Loucy (cell line): Measurements from ENCODE around the gene GMPR2.
"Not testable (repeated sequence)": the region's sequence is repeated elsewhere in the genome, so short reads cannot be mapped to it uniquely, and the experiment has no call there.

Experiments used
- H2AFZ ChIP-seq: fragments of 200-600 bp; sonication (generic); 2 replicates; pipeline ENCODE4 v1.6.0; 2016; ENCODE audit warnings: antibody characterized with exemption, mild to moderate bottlenecking, low read length, moderate library complexity
- H3F3A ChIP-seq: fragments of 200-600 bp; 2 replicates; pipeline ENCODE4 v1.6.0; 2016; ENCODE audit warnings: antibody characterized with exemption, low read depth, mild to moderate bottlenecking
- H3K27me3 ChIP-seq: fragments of 200-600 bp; sonication (generic); 2 replicates; pipeline ENCODE4 v1.6.1; 2014; ENCODE audit warnings: low read length, mild to moderate bottlenecking; ENCODE audit not compliant: insufficient read depth, poor library complexity, severe bottlenecking
- H3K36me3 ChIP-seq: fragments of 200-600 bp; sonication (generic); 2 replicates; pipeline ENCODE4 v1.6.1; 2016; ENCODE audit warnings: low read length; ENCODE audit not compliant: insufficient read depth
- H3K4me1 ChIP-seq: fragments of 200-600 bp; sonication (generic); 2 replicates; pipeline ENCODE4 v1.5.1; 2014; ENCODE audit warnings: low read length, mild to moderate bottlenecking; ENCODE audit not compliant: insufficient read depth, poor library complexity, severe bottlenecking
- H3K4me2 ChIP-seq: fragments of 200-600 bp; sonication (generic); 2 replicates; pipeline ENCODE4 v1.6.0; 2014; ENCODE audit warnings: antibody characterized with exemption, low read length, low read depth, mild to moderate bottlenecking; ENCODE audit not compliant: poor library complexity, severe bottlenecking
- H3K4me3 ChIP-seq: fragments of 200-600 bp; sonication (generic); 2 replicates; pipeline ENCODE4 v1.5.1; 2014; ENCODE audit warnings: low read length, mild to moderate bottlenecking, mixed read lengths; ENCODE audit not compliant: poor library complexity, severe bottlenecking
- H3K79me2 ChIP-seq: fragments of 200-600 bp; sonication (generic); 2 replicates; pipeline ENCODE4 v1.6.1; 2014; ENCODE audit warnings: low read length; ENCODE audit not compliant: insufficient read depth
- H3K9ac ChIP-seq: fragments of 200-600 bp; sonication (generic); 2 replicates; pipeline ENCODE4 v1.6.0; 2014; ENCODE audit warnings: mild to moderate bottlenecking, low read depth, low read length, moderate library complexity; ENCODE audit not compliant: poor library complexity, severe bottlenecking
- H3K9me2 ChIP-seq: fragments of 200-600 bp; sonication (generic); replicated peaks from 2 replicates; pipeline ENCODE4 v1.6.1; 2016; ENCODE audit warnings: low read depth, low read length, mixed read lengths
- H3K9me3 ChIP-seq: fragments of 200-600 bp; sonication (generic); 2 replicates; pipeline ENCODE4 v1.6.1; 2014; ENCODE audit warnings: mild to moderate bottlenecking, antibody characterized with exemption, low read length, low read depth; ENCODE audit not compliant: insufficient read depth
- H4K20me1 ChIP-seq: fragments of 200-600 bp; sonication (generic); 2 replicates; pipeline ENCODE4 v1.6.0; 2014; ENCODE audit warnings: antibody characterized with exemption, low read length, mild to moderate bottlenecking; ENCODE audit not compliant: insufficient read depth, poor library complexity, severe bottlenecking
- EZH2phosphoT487 ChIP-seq: fragments of 200-600 bp; IDR thresholded peaks from 2 replicates; pipeline ENCODE4 v1.6.1; 2018; ENCODE audit warnings: antibody characterized with exemption, mild to moderate bottlenecking, moderate library complexity, borderline replicate concordance
- TF ChIP-seq, protein P1 (sequence below): fragments of 200-600 bp; sonication (generic); conservative IDR thresholded peaks from 2 replicates; pipeline ENCODE4 v1.5.1; 2014; ENCODE audit warnings: mild to moderate bottlenecking, antibody characterized with exemption, low read length

GMPR2 gene

DNA sequence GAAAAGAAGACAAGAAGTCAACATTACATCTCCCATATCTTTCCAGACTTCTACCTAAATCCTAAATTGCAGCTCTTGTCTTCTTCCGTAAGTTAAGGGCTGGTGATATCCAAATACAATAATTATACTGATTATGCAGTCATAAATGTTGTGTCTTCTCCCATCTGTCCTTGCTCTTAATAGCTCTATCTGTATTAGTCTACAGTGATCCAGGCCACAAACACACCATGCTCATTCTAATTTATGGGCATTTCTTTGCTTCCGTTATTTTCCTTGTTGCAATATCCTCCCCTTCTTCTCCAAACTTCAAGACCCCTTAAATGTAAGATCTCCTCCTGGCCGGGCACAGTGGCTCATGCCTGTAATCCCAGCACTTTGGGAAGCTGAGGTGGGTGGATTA lies 13.2 kb upstream of the GMPR2 start:
- TF ChIP-seq, protein P1, sequence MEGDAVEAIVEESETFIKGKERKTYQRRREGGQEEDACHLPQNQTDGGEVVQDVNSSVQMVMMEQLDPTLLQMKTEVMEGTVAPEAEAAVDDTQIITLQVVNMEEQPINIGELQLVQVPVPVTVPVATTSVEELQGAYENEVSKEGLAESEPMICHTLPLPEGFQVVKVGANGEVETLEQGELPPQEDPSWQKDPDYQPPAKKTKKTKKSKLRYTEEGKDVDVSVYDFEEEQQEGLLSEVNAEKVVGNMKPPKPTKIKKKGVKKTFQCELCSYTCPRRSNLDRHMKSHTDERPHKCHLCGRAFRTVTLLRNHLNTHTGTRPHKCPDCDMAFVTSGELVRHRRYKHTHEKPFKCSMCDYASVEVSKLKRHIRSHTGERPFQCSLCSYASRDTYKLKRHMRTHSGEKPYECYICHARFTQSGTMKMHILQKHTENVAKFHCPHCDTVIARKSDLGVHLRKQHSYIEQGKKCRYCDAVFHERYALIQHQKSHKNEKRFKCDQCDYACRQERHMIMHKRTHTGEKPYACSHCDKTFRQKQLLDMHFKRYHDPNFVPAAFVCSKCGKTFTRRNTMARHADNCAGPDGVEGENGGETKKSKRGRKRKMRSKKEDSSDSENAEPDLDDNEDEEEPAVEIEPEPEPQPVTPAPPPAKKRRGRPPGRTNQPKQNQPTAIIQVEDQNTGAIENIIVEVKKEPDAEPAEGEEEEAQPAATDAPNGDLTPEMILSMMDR, result no peak
- no peak for TF ChIP-seq EZH2phosphoT487
- Histone ChIP-seq H3K79me2 (peaks cover 16% of the 10 kb centered on the region), H3K27me3 (no peaks in the 10 kb centered on the region), H3K4me3 (no peak overlapping the region), H3K9me2 (no peaks in the 10 kb centered on the region), H3K4me1 (peaks cover 6% of the 10 kb centered on the region), H3K36me3 (no peaks in the 10 kb centered on the region), H2AFZ (no peak overlapping the region), H4K20me1 (no peaks in the 10 kb centered on the region), H3K9ac (no peak overlapping the region), H3F3A (no peaks in the 10 kb centered on the region), H3K9me3 (no peaks in the 10 kb centered on the region), H3K4me2 (no peak overlapping the region)

DNA sequence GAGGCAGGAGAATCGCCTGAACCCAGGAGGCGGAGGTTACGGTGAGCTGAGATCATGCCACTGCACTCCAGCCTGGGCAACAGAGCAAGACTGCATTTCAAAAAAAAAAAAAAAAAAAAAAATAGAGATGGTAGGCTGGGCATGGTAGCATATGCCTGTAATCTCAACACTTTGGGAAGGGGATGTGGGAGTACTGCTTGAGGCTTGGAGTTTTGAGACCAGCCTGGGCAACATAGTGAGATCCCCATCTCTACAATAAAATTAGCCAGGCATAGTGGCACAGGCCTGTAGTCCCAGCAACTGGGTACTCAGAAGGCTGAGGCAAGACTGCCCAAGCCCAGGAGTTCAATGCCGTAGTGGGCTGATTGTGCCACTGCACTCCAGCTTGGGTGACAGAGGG lies 9.7 kb upstream of the GMPR2 start:
- H3K9me2 ChIP-seq, result not testable (repeated sequence)

DNA sequence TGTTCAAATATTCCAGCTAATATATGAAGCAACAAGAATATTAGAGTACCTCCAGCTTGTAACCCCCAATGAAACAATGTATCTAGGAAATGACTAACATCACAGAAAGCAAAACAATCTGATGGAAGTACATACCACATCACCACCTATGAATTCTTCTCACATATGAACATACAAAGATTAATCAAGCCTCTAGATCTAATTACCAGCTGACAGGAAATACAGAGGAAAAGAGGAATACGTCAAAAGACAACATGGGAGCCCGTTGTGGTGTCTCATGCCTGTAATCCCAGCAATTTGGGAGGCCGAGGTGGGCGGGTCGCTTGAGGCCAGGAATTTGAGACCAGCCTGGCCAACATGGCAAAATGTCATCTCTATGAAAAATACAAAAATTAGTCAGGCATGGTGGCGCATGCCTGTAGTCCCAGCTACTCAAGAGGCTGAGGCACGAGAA lies 8.1 kb upstream of the GMPR2 start:
- Histone ChIP-seq H3K79me2 (peaks cover 24% of the 10 kb centered on the region), H3K4me2 (no peak overlapping the region), H3K36me3 (no peaks in the 10 kb centered on the region)

More for the DNA sequence above, 9.7 kb upstream of the GMPR2 start:
- H3K27me3 ChIP-seq, H3K4me1 ChIP-seq, H3K36me3 ChIP-seq, H3F3A ChIP-seq, H4K20me1 ChIP-seq, H3K4me3 ChIP-seq, H3K9ac ChIP-seq, H3K4me2 ChIP-seq, H3K9me3 ChIP-seq, H2AFZ ChIP-seq: not testable (repeated sequence)
- H3K79me2 ChIP-seq, result peaks cover 19% of the 10 kb centered on the region; the same call in 1 of the 2 replicates

DNA sequence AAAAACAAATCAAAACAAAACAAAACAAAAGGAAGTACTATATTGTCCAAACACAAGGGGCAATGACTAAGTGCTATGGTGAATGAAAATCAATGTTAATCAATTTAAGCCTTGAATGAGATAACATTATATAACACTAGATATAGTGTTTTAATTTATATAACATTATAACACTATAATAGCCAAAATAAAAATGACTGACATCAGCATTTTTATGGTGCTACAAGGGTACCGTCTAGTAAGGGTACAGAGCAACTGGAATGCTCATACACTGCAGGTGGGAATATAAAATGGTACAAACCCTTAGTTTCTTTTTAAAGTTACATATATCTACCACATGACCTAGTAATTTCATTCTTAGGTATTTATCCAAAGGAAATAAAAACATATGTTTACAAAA lies 6.3 kb upstream of the GMPR2 start:
- H3F3A ChIP-seq, result no peaks in the 10 kb centered on the region
- H2AFZ ChIP-seq, result no peak overlapping the region
- no peaks in the 10 kb centered on the region for H3K9me2 ChIP-seq
- TF ChIP-seq, protein P1, result no peak
- no peak for TF ChIP-seq EZH2phosphoT487
- peaks cover 6% of the 10 kb centered on the region for H3K4me1 ChIP-seq
- H3K4me2 ChIP-seq, result no peak overlapping the region
- no peaks in the 10 kb centered on the region for H4K20me1 ChIP-seq
- H3K9ac ChIP-seq, result no peak overlapping the region
- peaks cover 38% of the 10 kb centered on the region for H3K79me2 ChIP-seq
- H3K4me3 ChIP-seq, result no peak overlapping the region
- H3K9me3 ChIP-seq, result no peaks in the 10 kb centered on the region
- H3K27me3 ChIP-seq, result no peaks in the 10 kb centered on the region
- H3K36me3 ChIP-seq, result no peaks in the 10 kb centered on the region

More for the DNA sequence above, 8.1 kb upstream of the GMPR2 start:
- no peaks in the 10 kb centered on the region for H3F3A ChIP-seq
- H3K9me2 ChIP-seq, result no peaks in the 10 kb centered on the region
- H4K20me1 ChIP-seq, result no peaks in the 10 kb centered on the region
- H2AFZ ChIP-seq, result no peak overlapping the region
- no peaks in the 10 kb centered on the region for H3K4me1 ChIP-seq
- no peaks in the 10 kb centered on the region for H3K9me3 ChIP-seq
- H3K9ac ChIP-seq, result no peak overlapping the region
- no peak overlapping the region for H3K4me3 ChIP-seq
- no peaks in the 10 kb centered on the region for H3K27me3 ChIP-seq
- TF ChIP-seq, protein P1, result no peak
- TF ChIP-seq EZH2phosphoT487, result no peak
